Dendritic cell treated with granulocyte-macrophage colony-stimulating factor and Interleukin-4, amounts not matched to agents 40 ng/mL and 50 ng/mL, for 4 days (primary cell): ENCODE data around the gene RANGAP1.
"Not testable (repeated sequence)": the region's sequence is repeated elsewhere in the genome, so short reads cannot be mapped to it uniquely, and the experiment has no call there.

Source experiments
- H3K27ac Mint-ChIP-seq: one replicate; pipeline ENCODE4 v1.8.0; 2022; ENCODE audit warnings: mild to moderate bottlenecking, mixed read lengths
- H3K27me3 Mint-ChIP-seq: one replicate; pipeline ENCODE4 v1.8.0; 2022; ENCODE audit warnings: mild to moderate bottlenecking, mixed read lengths
- H3K36me3 Mint-ChIP-seq: one replicate; pipeline ENCODE4 v1.8.0; 2022; ENCODE audit warnings: low read depth, mixed read lengths
- H3K4me1 Mint-ChIP-seq: one replicate; pipeline ENCODE4 v1.8.0; 2022; ENCODE audit warnings: low read depth, mixed read lengths
- H3K4me3 Mint-ChIP-seq: one replicate; pipeline ENCODE4 v1.8.0; 2022; ENCODE audit warnings: mild to moderate bottlenecking, moderate library complexity, mixed read lengths
- H3K9me3 Mint-ChIP-seq: one replicate; pipeline ENCODE4 v1.8.0; 2022; ENCODE audit warnings: mixed read lengths
- intact Hi-C: fragments of 100-400 bp; cut with micrococcal nuclease; formaldehyde crosslinking; loops from one replicate; pipeline ENCODE4 v1.15.0; 2022

Gene RANGAP1

GRCh38 chr22:41310336-41310735 lies 24.3 kb upstream of the RANGAP1 start:
- Mint-ChIP-seq H3K9me3 (no peaks in the 10 kb centered on the region), H3K4me3 (no peak overlapping the region), H3K27ac (no peak overlapping the region), H3K27me3 (no peaks in the 10 kb centered on the region), H3K4me1 (peaks cover 28% of the 10 kb centered on the region), H3K36me3 (peaks cover 18% of the 10 kb centered on the region)
- intact Hi-C loops = no loop called here

GRCh38 chr22:41308544-41308947 lies 22.6 kb upstream of the RANGAP1 start:
- H3K4me3 Mint-ChIP-seq = no peak overlapping the region
- no peaks in the 10 kb centered on the region for H3K27me3 Mint-ChIP-seq
- H3K9me3 Mint-ChIP-seq = no peaks in the 10 kb centered on the region
- intact Hi-C loops = no loop called here
- peaks cover 23% of the 10 kb centered on the region for H3K36me3 Mint-ChIP-seq
- H3K27ac Mint-ChIP-seq = peak overlapping the region; percentile 6
- H3K4me1 Mint-ChIP-seq = peaks cover 37% of the 10 kb centered on the region

GRCh38 chr22:41308054-41308453 lies 22.1 kb upstream of the RANGAP1 start:
- Mint-ChIP-seq H3K36me3 (peaks cover 23% of the 10 kb centered on the region), H3K4me1 (peaks cover 41% of the 10 kb centered on the region), H3K27me3 (no peaks in the 10 kb centered on the region), H3K9me3 (no peaks in the 10 kb centered on the region), H3K27ac (peak overlapping the region; percentile 6), H3K4me3 (no peak overlapping the region)
- intact Hi-C loops = no loop called here

- no peaks in the 10 kb centered on the region for H3K9me3 Mint-ChIP-seq
- intact Hi-C loops = no loop called here
- H3K4me1 Mint-ChIP-seq = peaks cover 44% of the 10 kb centered on the region
- H3K27me3 Mint-ChIP-seq = no peaks in the 10 kb centered on the region
- no peak overlapping the region for H3K27ac Mint-ChIP-seq
- peaks cover 23% of the 10 kb centered on the region for H3K36me3 Mint-ChIP-seq
- no peak overlapping the region for H3K4me3 Mint-ChIP-seq
Observed at GRCh38 chr22:41305646-41306045, 19.7 kb upstream of the RANGAP1 start.

DNA sequence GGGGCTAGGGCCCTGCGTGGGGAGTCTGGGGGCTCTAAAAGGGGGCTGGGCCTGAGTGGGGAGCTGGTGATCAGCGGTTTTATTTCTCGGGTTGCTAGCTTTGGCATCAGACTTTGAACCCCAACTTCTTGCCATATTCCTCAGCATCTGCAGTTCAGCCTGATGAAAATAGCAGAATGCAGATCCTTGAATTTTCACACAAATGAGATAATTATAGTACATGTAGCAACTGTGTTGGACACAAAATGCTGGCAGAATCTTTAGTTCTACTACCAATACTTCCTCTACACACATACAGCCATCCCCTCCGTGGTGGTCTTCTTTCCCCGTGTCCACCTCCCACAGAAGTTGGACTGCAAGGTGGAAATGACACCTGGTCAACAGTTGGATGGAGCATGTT lies 16.8 kb upstream of the RANGAP1 start:
- peak overlapping the region; percentile 78 for H3K4me3 Mint-ChIP-seq
- H3K27ac Mint-ChIP-seq = peak overlapping the region; percentile 80
- H3K9me3 Mint-ChIP-seq = no peaks in the 10 kb centered on the region
- H3K27me3 Mint-ChIP-seq = no peaks in the 10 kb centered on the region
- peaks cover 35% of the 10 kb centered on the region for H3K4me1 Mint-ChIP-seq
- intact Hi-C loops = no loop called here
- peaks cover 18% of the 10 kb centered on the region for H3K36me3 Mint-ChIP-seq

- Mint-ChIP-seq H3K27me3 (no peaks in the 10 kb centered on the region), H3K9me3 (no peaks in the 10 kb centered on the region), H3K36me3 (peaks cover 15% of the 10 kb centered on the region), H3K27ac (peak overlapping the region; percentile 80), H3K4me1 (peaks cover 29% of the 10 kb centered on the region), H3K4me3 (peak overlapping the region; percentile 78)
- intact Hi-C loops = no loop called here
Observed at GRCh38 chr22:41302021-41302767, 16.2 kb upstream of the RANGAP1 start.

DNA sequence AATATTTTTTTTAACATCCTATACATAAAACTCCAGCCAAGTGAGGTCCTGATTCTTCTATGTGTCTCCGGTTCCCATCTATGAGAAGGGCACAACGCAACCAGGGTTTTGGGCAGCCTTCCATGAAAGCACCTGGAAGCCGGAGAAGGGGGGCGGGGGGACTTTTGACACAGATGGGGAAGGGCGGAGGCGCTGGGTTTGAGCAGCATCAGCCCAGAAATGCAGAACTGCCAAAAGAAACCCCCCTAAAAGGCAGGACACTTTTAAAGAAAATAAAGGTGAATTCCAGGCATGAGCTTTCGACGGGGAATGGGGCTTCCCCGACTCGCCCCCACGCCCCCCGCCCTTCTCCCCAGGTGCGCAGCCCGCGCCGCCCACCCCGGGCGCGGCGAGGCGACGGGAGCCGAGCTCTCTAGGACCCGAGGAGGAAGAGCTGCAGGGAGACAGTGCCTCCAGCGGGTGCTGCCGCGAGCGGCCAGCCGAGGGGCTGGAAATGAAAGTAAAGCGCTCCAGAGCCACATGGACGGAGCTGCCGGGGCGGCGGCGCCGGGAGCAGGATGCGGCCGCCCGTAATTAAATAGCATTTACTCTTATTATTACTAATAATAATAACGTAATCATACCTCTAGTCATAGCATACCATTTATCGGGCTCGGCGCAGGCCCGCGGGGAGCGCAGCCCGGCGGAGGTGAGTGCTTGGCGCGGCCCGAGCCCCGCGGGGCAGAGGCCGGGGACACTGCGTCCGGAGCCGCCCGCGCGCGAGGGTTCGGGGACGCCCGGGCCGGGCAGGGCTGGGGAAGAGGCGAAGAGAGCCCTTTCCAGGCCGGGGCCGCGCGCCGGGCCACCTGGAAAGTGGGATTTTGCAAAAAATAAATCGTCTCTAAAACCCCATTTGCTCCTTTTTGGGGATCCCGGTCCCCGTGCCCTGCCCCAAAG lies 15.4 kb upstream of the RANGAP1 start, which contains the start of gene ZC3H7B:
Gene ZC3H7B, plus strand, starts transcription at position 441 of the 936 bp plus-strand sequence. CDS start 19,136 bp downstream, outside the sequence.
- Mint-ChIP-seq H3K4me3 (peak within 1 kb of the TSS; percentile 78), H3K27me3 (no peaks in the 10 kb centered on the region), H3K36me3 (peaks cover 12% of the 10 kb centered on the region), H3K4me1 (peaks cover 28% of the 10 kb centered on the region), H3K27ac (peak within 1 kb of the TSS; percentile 80), H3K9me3 (no peaks in the 10 kb centered on the region)
- intact Hi-C loops = loop anchor here (1.0 kb wide), 1 partner anchor 16 kb away; no protein-coding TSS in a partner anchor

DNA sequence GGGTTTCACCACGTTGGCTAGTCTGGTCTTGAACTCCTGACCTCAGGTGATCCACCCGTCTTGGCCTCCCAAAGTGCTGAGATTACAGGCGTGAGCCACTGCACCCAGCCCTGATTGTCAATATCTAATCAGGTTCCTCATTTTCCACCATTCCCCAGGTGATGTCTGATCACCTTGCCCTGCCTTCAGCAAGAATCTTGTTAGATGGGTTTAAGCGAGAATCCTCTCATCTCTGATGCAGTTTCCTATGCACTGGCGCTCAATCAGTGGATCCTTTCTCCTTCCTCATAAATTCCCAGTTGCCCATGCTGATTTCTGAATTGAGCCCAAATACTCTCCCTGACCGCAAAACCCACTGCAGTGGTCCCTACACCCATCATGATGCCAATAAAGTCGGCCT lies 14.7 kb upstream of the RANGAP1 start:
- peaks cover 12% of the 10 kb centered on the region for H3K36me3 Mint-ChIP-seq
- H3K27me3 Mint-ChIP-seq = no peaks in the 10 kb centered on the region
- H3K27ac Mint-ChIP-seq = peak overlapping the region; percentile 80
- peaks cover 27% of the 10 kb centered on the region for H3K4me1 Mint-ChIP-seq
- H3K4me3 Mint-ChIP-seq = peak overlapping the region; percentile 78
- intact Hi-C loops = loop anchor here (1.0 kb wide), 1 partner anchor 15 kb away; no protein-coding TSS in a partner anchor
- H3K9me3 Mint-ChIP-seq = no peaks in the 10 kb centered on the region

GRCh38 chr22:41296826-41297667 lies 11.1 kb upstream of the RANGAP1 start:
- Mint-ChIP-seq H3K4me3 (no peak overlapping the region), H3K9me3 (no peaks in the 10 kb centered on the region), H3K27ac (peak overlapping the region; percentile 28)

GRCh38 chr22:41294816-41295215 lies 8.8 kb upstream of the RANGAP1 start:
- intact Hi-C loops, H3K27me3 Mint-ChIP-seq, H3K9me3 Mint-ChIP-seq: not testable (repeated sequence)

More at GRCh38 chr22:41296826-41297667, 11.1 kb upstream of the RANGAP1 start:
- Mint-ChIP-seq H3K4me1 (peaks cover 5% of the 10 kb centered on the region), H3K27me3 (no peaks in the 10 kb centered on the region), H3K36me3 (no peaks in the 10 kb centered on the region)
- intact Hi-C loops = no loop called here

GRCh38 chr22:41290262-41291221 lies 4.6 kb upstream of the RANGAP1 start:
- intact Hi-C loops = no loop called here
- no peaks in the 10 kb centered on the region for H3K9me3 Mint-ChIP-seq
- no peak overlapping the region for H3K4me3 Mint-ChIP-seq
- no peaks in the 10 kb centered on the region for H3K27me3 Mint-ChIP-seq
- no peak overlapping the region for H3K27ac Mint-ChIP-seq
- H3K4me1 Mint-ChIP-seq = peaks cover 23% of the 10 kb centered on the region
- no peaks in the 10 kb centered on the region for H3K36me3 Mint-ChIP-seq

More at GRCh38 chr22:41294816-41295215, 8.8 kb upstream of the RANGAP1 start:
- not testable (repeated sequence) for H3K27ac Mint-ChIP-seq, H3K4me1 Mint-ChIP-seq, H3K36me3 Mint-ChIP-seq, H3K4me3 Mint-ChIP-seq

DNA sequence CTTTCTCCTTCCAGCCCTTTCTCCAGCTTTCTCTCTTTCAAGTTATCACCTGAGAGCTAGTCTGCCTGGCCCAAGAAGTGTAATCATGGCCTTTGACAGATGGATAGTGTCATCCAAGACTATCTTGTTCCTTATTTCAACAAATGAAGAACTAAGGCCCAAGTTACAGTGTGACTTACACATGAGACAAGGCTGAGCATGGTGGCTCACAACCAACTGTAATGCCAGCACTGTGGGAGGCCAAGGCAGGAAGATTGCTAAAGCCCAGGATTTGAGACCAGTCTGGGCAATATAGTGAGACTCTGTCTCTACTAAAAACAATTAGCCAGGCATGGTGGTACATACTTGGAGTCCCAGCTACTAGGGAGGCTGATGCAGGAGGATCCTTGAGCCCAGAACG lies 3.7 kb upstream of the RANGAP1 start:
- no peak overlapping the region for H3K4me3 Mint-ChIP-seq
- H3K9me3 Mint-ChIP-seq = no peaks in the 10 kb centered on the region
- H3K27ac Mint-ChIP-seq = peak overlapping the region; percentile 37
- intact Hi-C loops = loop anchor here (5.0 to 10.0 kb wide), 4 partner anchors 72 to 432 kb away; partner anchors contain the start of genes ST13, TEF and XPNPEP3
- peaks cover under 1% of the 10 kb centered on the region for H3K36me3 Mint-ChIP-seq
- H3K4me1 Mint-ChIP-seq = peaks cover 30% of the 10 kb centered on the region
- no peaks in the 10 kb centered on the region for H3K27me3 Mint-ChIP-seq
